Prostate gland (tissue), 2 donors: ENCODE data around the gene NHS.

Experiments
- POLR2A ChIP-seq: fragments of 450-650 bp; IDR thresholded peaks from one replicate; pipeline ENCODE4 v1.6.1; 2016; ENCODE audit warnings: antibody characterized with exemption, mild to moderate bottlenecking
- POLR2AphosphoS5 ChIP-seq: sonication (generic); formaldehyde crosslinking; IDR thresholded peaks from one replicate; pipeline ENCODE4 v1.6.1; 2017; ENCODE audit warnings: antibody characterized with exemption
- TF ChIP-seq, protein P1 (sequence below), 4 experiments: fragments of 200-600 bp in 2 of 4; fragments of 450-650 bp in 2 of 4; sonication (generic) in 2 of 4; IDR thresholded peaks; 1 replicate in 3 of 4; 2 replicates in 1 of 4; pipeline ENCODE4 v1.5.1; 2016 to 2019; ENCODE audit warnings: antibody characterized with exemption in 4 of 4, mild to moderate bottlenecking in 2 of 4, moderate library complexity in 2 of 4

DNA sequence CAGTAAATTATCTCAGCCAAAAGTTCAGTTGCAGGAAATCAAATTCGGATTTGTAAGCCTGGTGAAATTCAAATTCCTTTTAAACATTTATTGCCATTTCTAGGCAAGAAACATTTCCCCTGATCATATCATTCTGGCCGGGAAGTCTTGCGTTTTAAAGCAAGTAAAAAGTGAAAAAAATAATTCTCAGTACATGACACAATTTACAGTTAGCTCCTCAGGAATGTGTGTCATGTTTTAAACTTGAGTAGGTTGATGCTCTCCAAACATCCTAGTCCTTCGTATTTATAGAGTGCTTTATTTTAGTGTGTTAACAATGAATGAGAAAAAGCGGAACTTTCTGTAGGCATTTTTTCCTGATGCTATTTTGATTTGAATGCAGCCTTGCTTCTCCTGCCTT, 204.0 kb downstream of the NHS start:
- TF ChIP-seq, protein P1, sequence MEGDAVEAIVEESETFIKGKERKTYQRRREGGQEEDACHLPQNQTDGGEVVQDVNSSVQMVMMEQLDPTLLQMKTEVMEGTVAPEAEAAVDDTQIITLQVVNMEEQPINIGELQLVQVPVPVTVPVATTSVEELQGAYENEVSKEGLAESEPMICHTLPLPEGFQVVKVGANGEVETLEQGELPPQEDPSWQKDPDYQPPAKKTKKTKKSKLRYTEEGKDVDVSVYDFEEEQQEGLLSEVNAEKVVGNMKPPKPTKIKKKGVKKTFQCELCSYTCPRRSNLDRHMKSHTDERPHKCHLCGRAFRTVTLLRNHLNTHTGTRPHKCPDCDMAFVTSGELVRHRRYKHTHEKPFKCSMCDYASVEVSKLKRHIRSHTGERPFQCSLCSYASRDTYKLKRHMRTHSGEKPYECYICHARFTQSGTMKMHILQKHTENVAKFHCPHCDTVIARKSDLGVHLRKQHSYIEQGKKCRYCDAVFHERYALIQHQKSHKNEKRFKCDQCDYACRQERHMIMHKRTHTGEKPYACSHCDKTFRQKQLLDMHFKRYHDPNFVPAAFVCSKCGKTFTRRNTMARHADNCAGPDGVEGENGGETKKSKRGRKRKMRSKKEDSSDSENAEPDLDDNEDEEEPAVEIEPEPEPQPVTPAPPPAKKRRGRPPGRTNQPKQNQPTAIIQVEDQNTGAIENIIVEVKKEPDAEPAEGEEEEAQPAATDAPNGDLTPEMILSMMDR (IDR thresholded peaks at IDR 0.05), result no peak
- TF ChIP-seq POLR2AphosphoS5 (no peak), POLR2A (no peak)
